Common myeloid progenitor, CD34-positive (primary cell): ENCODE measurements around the gene CADM2.

ENCODE experiments used
- CTCF ChIA-PET: fragments of 350-600 bp; sonication (Branson Sonifier 250); formaldehyde crosslinking; loops from one replicate; lab custom pipeline; 2021; ENCODE audit warnings: antibody characterized with exemption; lab: Charles Lee
- POLR2A ChIA-PET: fragments of 350-600 bp; sonication (Branson Sonifier 250); formaldehyde crosslinking; loops from one replicate; lab custom pipeline; 2021; ENCODE audit warnings: antibody characterized with exemption; lab: Charles Lee
- DNase-seq, 3 donors: peaks; one replicate each; pipeline versions ENCODE4 v3.0.0 to v3.0.0-alpha.2; 2013
- H3K27ac ChIP-seq, 2 experiments: 1 replicate in 1 of 2; 2 replicates in 1 of 2; pipeline ENCODE4 v1.7.0; 2013; ENCODE audit warnings: inconsistent platforms in 2 of 2, low read length in 2 of 2, mild to moderate bottlenecking in 2 of 2, low read depth in 1 of 2, moderate library complexity in 1 of 2; ENCODE audit not compliant: severe bottlenecking in 2 of 2, insufficient read depth in 1 of 2, poor library complexity in 1 of 2
- H3K27me3 ChIP-seq, 5 experiments: replicated peaks in 2 of 5; 1 replicate in 3 of 5; 2 replicates in 2 of 5; pipeline versions ENCODE4 v1.6.1 to v1.7.0; 2013; ENCODE audit warnings: low read length in 4 of 5, mild to moderate bottlenecking in 2 of 5, moderate library complexity in 2 of 5, inconsistent platforms in 1 of 5; ENCODE audit not compliant: insufficient read depth in 5 of 5, control insufficient read depth in 4 of 5
- H3K36me3 ChIP-seq, 4 experiments: 1 replicate in 2 of 4; 2 replicates in 2 of 4; pipeline versions ENCODE4 v1.6.1 to v1.7.0; 2013; ENCODE audit warnings: low read length in 3 of 4, control low read depth in 1 of 4, mild to moderate bottlenecking in 1 of 4; ENCODE audit not compliant: control insufficient read depth in 4 of 4, insufficient read depth in 4 of 4
- H3K4me1 ChIP-seq, 4 experiments: 1 replicate in 3 of 4; 2 replicates in 1 of 4; pipeline versions ENCODE4 v1.6.1 to v1.7.1; 2013; ENCODE audit warnings: low read length in 3 of 4, mild to moderate bottlenecking in 3 of 4, control low read depth in 1 of 4, inconsistent platforms in 1 of 4, moderate library complexity in 1 of 4; ENCODE audit not compliant: control insufficient read depth in 4 of 4, insufficient read depth in 4 of 4; ENCODE audit errors: control extremely low read depth in 1 of 4
- H3K4me3 ChIP-seq, 7 experiments: 1 replicate in 4 of 7; 2 replicates in 3 of 7; pipeline versions ENCODE4 v1.5.1 to v1.7.0; 2013; ENCODE audit warnings: mild to moderate bottlenecking in 7 of 7, low read length in 6 of 7, moderate library complexity in 6 of 7, inconsistent platforms in 2 of 7, low read depth in 2 of 7, control low read depth in 1 of 7; ENCODE audit not compliant: insufficient read depth in 4 of 7, control insufficient read depth in 1 of 7; ENCODE audit errors: extremely low read depth in 1 of 7
- H3K9me3 ChIP-seq, 5 experiments: 1 replicate in 4 of 5; 2 replicates in 1 of 5; pipeline versions ENCODE4 v1.6.1 to v1.7.1; 2013; ENCODE audit warnings: low read length in 4 of 5, mild to moderate bottlenecking in 2 of 5, inconsistent platforms in 1 of 5, low read depth in 1 of 5, moderate library complexity in 1 of 5; ENCODE audit not compliant: control insufficient read depth in 4 of 5, insufficient read depth in 2 of 5; ENCODE audit errors: control extremely low read depth in 1 of 5
- WGBS: methylation state at CpG from one replicate; pipeline ENCODE4 v1.1.5; 2013; ENCODE audit not compliant: insufficient coverage; 5-methylcytosine and 5-hydroxymethylcytosine counted together

Gene CADM2

DNA sequence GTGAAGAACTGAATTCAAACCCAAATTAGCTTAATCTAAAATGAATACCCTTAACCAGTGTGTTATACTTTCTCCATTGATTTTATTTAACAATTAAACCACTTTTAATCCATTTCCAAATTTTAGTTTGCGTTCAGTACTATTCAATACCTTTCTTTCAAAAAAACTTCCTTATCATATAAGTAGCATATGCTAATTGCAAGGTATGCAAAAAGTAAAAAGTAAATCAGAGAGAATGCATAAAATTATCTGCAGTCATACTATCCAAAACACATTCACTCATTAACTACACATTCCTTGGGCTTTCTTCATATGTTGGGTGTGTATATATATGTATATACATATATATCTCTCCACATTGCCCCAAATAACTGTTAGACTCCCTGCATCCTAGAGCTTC lies 208.8 kb downstream of the CADM2 start:
- no peak overlapping the region for H3K4me3 ChIP-seq
- WGBS, result no CpG with 5 or more reads among the region's 1 CpG
- ChIA-PET POLR2A (no interaction called here), CTCF (no interaction called here)
- no peaks in the 10 kb centered on the region for H3K27me3 ChIP-seq
- DNase-seq, result no peak
- no peaks in the 10 kb centered on the region for H3K9me3 ChIP-seq
- H3K4me1 ChIP-seq, result no peaks in the 10 kb centered on the region
- H3K36me3 ChIP-seq, result no peaks in the 10 kb centered on the region
- H3K27ac ChIP-seq, result no peak overlapping the region

DNA sequence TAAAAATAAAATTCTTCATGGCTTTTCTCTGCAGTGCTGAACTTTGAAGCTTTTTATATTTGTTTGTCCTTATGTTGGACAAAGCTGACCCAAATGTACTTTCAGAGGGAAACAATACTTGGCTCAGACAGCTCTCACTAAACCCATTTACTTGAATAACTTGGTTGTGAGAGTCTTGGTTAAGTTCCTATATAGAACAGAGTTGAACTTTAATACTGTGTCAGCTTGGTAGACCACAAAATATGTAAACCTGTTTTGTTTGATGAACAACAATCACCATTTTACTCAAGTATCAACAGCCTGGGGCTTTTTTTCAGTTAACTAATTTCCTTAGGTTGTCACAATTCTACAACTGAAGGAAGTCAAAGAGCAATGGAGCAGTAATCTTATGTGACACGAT lies 211.9 kb downstream of the CADM2 start:
- no peaks in the 10 kb centered on the region for H3K9me3 ChIP-seq
- no peaks in the 10 kb centered on the region for H3K27me3 ChIP-seq
- CTCF ChIA-PET, result no interaction called here
- no peaks in the 10 kb centered on the region for H3K4me1 ChIP-seq
- no peak overlapping the region for H3K27ac ChIP-seq
- POLR2A ChIA-PET, result no interaction called here
- H3K36me3 ChIP-seq, result no peaks in the 10 kb centered on the region
- no CpG with 5 or more reads among the region's 1 CpG for WGBS
- no peak for DNase-seq
- no peak overlapping the region for H3K4me3 ChIP-seq

DNA sequence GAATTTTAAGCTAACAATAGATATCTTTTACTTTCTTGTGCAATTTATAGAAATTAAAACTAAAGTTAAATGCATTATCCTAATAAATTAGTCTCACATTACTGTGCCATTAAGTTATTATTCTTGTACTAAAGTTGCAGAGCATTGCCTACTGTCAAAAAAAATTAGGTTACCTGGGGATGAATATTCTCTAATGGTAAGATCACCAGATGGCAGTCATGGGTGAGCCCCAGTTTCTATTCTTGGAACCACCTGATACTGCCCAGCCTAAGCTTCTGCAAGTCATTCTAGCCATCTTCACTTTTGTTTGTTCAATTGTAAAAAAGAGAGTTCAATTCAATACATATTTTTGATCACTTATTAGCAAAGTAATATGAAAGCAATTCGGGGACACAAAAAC lies 213.2 kb downstream of the CADM2 start:
- CTCF ChIA-PET, result no interaction called here
- WGBS, result no CpG with 5 or more reads among the region's 1 CpG
- Histone ChIP-seq H3K9me3 (no peaks in the 10 kb centered on the region), H3K4me3 (no peak overlapping the region), H3K27me3 (no peaks in the 10 kb centered on the region), H3K27ac (no peak overlapping the region), H3K36me3 (no peaks in the 10 kb centered on the region), H3K4me1 (no peaks in the 10 kb centered on the region)
- DNase-seq, result no peak
- POLR2A ChIA-PET, result no interaction called here

DNA sequence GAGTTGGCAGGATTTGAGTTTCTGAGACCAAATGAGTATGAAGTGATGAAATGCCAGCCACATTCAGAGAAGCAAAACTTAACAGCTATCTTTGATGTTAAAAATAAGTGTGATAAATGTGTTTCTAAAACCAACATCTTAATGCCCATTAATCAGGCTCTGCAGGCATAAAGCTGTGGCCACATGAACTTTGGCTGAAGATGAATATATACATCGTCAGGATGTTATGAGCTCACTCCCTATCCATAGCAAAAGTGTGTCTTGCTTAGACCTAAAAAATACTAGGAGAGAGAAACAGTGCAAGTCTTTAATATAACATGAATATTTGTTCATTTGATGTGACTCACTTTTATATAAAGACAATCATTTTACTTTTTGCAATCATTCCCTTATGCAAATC lies 218.0 kb downstream of the CADM2 start:
- no peak for DNase-seq
- no peaks in the 10 kb centered on the region for H3K27me3 ChIP-seq
- H3K4me1 ChIP-seq, result no peaks in the 10 kb centered on the region
- no peak overlapping the region for H3K4me3 ChIP-seq
- CTCF ChIA-PET, result no interaction called here
- no CpG with 5 or more reads among the region's 1 CpG for WGBS
- H3K27ac ChIP-seq, result no peak overlapping the region
- POLR2A ChIA-PET, result no interaction called here
- no peaks in the 10 kb centered on the region for H3K9me3 ChIP-seq
- H3K36me3 ChIP-seq, result no peaks in the 10 kb centered on the region

DNA sequence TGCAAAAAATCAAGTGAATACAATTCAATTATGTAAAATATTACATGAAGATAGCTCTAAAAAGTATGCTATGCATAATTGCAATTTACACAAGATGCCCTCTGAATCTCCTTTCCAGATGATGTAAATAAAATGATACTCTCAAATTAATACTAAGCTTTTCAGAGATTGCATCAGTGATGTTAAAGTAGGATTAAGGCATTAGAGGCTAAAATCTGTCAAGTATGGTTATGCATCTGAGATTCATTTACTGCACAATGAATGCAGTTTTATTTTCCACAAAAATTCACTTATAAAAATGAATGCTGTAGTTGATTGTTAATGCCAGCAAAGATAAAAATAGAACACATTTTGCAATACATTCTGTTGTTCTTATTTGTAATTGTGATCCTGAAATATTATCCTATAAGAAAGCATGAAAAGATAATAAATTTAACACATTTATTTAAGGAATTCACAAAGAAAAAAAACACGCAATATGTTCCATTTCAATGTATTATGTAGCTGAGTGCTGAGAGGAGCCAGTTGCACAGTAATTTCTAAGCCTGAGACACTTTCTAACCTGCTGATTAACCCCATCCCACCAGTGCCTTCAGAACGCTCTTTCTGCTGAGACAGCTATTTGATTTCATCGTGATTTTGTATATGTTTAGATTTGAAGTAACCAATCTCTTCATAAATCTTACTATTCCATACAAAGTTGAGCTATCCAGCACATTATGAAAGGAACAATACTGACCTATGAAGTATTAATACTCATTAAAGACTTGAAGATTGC lies 224.4 kb downstream of the CADM2 start:
- Histone ChIP-seq H3K4me3 (no peak overlapping the region), H3K27ac (no peak overlapping the region), H3K27me3 (no peaks in the 10 kb centered on the region), H3K36me3 (no peaks in the 10 kb centered on the region), H3K4me1 (no peaks in the 10 kb centered on the region), H3K9me3 (no peaks in the 10 kb centered on the region)
- ChIA-PET POLR2A (no interaction called here), CTCF (no interaction called here)
- no CpG with 5 or more reads among the region's 3 CpGs for WGBS
- DNase-seq, result no peak

DNA sequence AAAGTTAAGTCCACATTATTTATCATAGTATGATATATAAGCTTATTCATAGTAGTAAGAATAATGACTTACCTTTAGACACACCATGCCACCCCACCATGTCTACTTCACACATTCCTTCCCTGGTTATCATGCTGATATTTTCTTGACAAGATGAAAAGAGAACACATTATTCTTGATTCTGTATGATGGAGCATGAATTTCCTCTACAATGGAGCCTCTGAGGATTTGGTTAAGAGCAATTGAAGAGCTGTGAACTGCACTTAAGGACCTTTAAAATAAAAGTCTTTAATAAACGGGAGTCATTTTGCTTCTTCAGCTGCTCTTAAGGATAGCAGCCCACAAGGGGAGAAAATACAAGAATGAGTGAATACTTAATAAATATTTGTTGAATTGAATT lies 226.7 kb downstream of the CADM2 start:
- H3K9me3 ChIP-seq, result no peaks in the 10 kb centered on the region
- POLR2A ChIA-PET, result no interaction called here
- CTCF ChIA-PET, result no interaction called here
- no peaks in the 10 kb centered on the region for H3K4me1 ChIP-seq
- H3K4me3 ChIP-seq, result no peak overlapping the region
- no peaks in the 10 kb centered on the region for H3K27me3 ChIP-seq
- no peak for DNase-seq
- no peaks in the 10 kb centered on the region for H3K36me3 ChIP-seq
- WGBS, result no CpG with 5 or more reads among the region's 1 CpG
- no peak overlapping the region for H3K27ac ChIP-seq

DNA sequence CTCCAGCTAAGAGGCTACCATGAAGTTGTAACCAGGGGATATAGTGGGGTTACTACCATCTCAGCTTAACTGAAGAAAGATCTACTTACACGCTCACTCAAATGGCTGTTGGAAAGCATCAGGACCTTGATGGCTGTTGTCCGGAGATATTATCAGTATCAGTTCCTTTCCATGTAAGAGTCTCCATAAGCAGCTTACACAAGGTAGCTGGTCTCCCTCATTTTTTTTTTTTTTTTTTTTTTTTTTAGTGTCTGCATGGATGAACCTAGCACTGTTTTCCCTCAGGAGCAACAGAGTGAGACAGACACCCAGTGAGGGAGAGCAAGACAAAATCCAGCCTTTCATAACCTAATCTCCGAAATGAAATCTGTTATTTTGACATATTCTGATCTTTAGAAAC lies 230.9 kb downstream of the CADM2 start:
- Histone ChIP-seq H3K9me3 (no peaks in the 10 kb centered on the region), H3K4me1 (no peaks in the 10 kb centered on the region), H3K4me3 (no peak overlapping the region), H3K27ac (no peak overlapping the region), H3K27me3 (no peaks in the 10 kb centered on the region), H3K36me3 (no peaks in the 10 kb centered on the region)
- DNase-seq, result no peak
- CTCF ChIA-PET, result interaction anchor here (0.6 kb wide), 1 partner anchor 643 kb away, joined by 3 read pairs; no protein-coding TSS in a partner anchor
- POLR2A ChIA-PET, result interaction anchor here (0.6 kb wide), 1 partner anchor 927 kb away, joined by 7 read pairs; no protein-coding TSS in a partner anchor
- 94% methylated on average over 3 of the region's 3 CpGs for WGBS
